CD14-positive monocyte (primary cell): ENCODE measurements around the gene CRIP2. TPM values are rescaled to one million over a fixed set of nuclear protein-coding genes. Genes with fewer than 3 reads are reported as not detected.

Experiments
- DNase-seq, 3 donors: peaks; one replicate each; pipeline ENCODE4 v3.0.0-alpha.2; 2011 to 2022
- H2AFZ ChIP-seq: 2 replicates; pipeline ENCODE4 v1.6.0; 2012; ENCODE audit warnings: mild to moderate bottlenecking, low read depth, low read length, inconsistent platforms; ENCODE audit not compliant: insufficient read depth, poor library complexity, severe bottlenecking
- H3K27ac ChIP-seq, 2 donors: 1 replicate in 1 of 2; 2 replicates in 1 of 2; pipeline ENCODE4 v1.5.1; 2012 to 2013; ENCODE audit warnings: low read length in 2 of 2, control low read depth in 1 of 2, inconsistent platforms in 1 of 2, low read depth in 1 of 2, mild to moderate bottlenecking in 1 of 2
- H3K27me3 ChIP-seq, 2 donors: one replicate each; pipeline versions ENCODE4 v1.6.0 to v1.6.1; 2011 to 2013; ENCODE audit warnings: low read length in 2 of 2; ENCODE audit not compliant: control insufficient read depth in 2 of 2, insufficient read depth in 2 of 2
- H3K36me3 ChIP-seq, 2 donors: replicated peaks in 1 of 2; 1 replicate in 1 of 2; 2 replicates in 1 of 2; pipeline versions ENCODE4 v1.5.1 to v1.6.1; 2012 to 2013; ENCODE audit warnings: low read length in 2 of 2, control low read depth in 1 of 2, inconsistent platforms in 1 of 2, mild to moderate bottlenecking in 1 of 2; ENCODE audit not compliant: insufficient read depth in 2 of 2, control insufficient read depth in 1 of 2
- H3K4me1 ChIP-seq, 2 donors: 1 replicate in 1 of 2; 2 replicates in 1 of 2; pipeline versions ENCODE4 v1.5.1 to v1.6.1; 2012 to 2013; ENCODE audit warnings: low read length in 2 of 2, control low read depth in 1 of 2, inconsistent platforms in 1 of 2, mild to moderate bottlenecking in 1 of 2, moderate library complexity in 1 of 2; ENCODE audit not compliant: insufficient read depth in 2 of 2, control insufficient read depth in 1 of 2
- H3K4me2 ChIP-seq: replicated peaks from 2 replicates; pipeline ENCODE3; 2012; ENCODE audit warnings: low read length, moderate library complexity, mild to moderate bottlenecking; ENCODE audit not compliant: poor library complexity, severe bottlenecking; ENCODE audit errors: extremely low read depth
- H3K4me3 ChIP-seq, 3 experiments: fragments of 200-600 bp in 1 of 3; sonication (generic) in 1 of 3; replicated peaks in 1 of 3; 1 replicate in 2 of 3; 2 replicates in 1 of 3; pipeline ENCODE4 v1.5.1; 2011 to 2013; ENCODE audit warnings: low read length in 3 of 3, mild to moderate bottlenecking in 3 of 3, control low read depth in 2 of 3, low read depth in 2 of 3, inconsistent platforms in 1 of 3, moderate library complexity in 1 of 3
- H3K79me2 ChIP-seq: 2 replicates; pipeline ENCODE4 v1.6.0; 2012; ENCODE audit warnings: mild to moderate bottlenecking, control low read depth, inconsistent platforms, low read length, moderate library complexity; ENCODE audit not compliant: insufficient read depth
- H3K9ac ChIP-seq: 2 replicates; pipeline ENCODE4 v1.6.0; 2017; ENCODE audit warnings: low read length, mild to moderate bottlenecking; ENCODE audit not compliant: insufficient read depth, poor library complexity, severe bottlenecking
- H3K9me3 ChIP-seq, 2 donors: replicated peaks in 1 of 2; 1 replicate in 1 of 2; 2 replicates in 1 of 2; pipeline versions ENCODE4 v1.5.1 to v1.6.1; 2012 to 2013; ENCODE audit warnings: low read length in 2 of 2, control low read depth in 1 of 2; ENCODE audit not compliant: control insufficient read depth in 1 of 2, insufficient read depth in 1 of 2
- H4K20me1 ChIP-seq: 2 replicates; pipeline ENCODE4 v1.6.0; 2012; ENCODE audit warnings: mild to moderate bottlenecking, low read length, control low read depth, moderate library complexity; ENCODE audit not compliant: insufficient read depth
- H3K27ac Mint-ChIP-seq, 7 donors: one replicate each; pipeline ENCODE4 v1.8.0; 2020; ENCODE audit warnings: mild to moderate bottlenecking in 7 of 7, mixed read lengths in 7 of 7, moderate library complexity in 6 of 7, inconsistent platforms in 2 of 7
- H3K27me3 Mint-ChIP-seq, 3 donors: one replicate each; pipeline ENCODE4 v1.8.0; 2021 to 2022; ENCODE audit warnings: low read depth in 3 of 3, mild to moderate bottlenecking in 3 of 3, mixed read lengths in 3 of 3, moderate library complexity in 3 of 3, inconsistent platforms in 1 of 3
- H3K36me3 Mint-ChIP-seq, 2 donors: one replicate each; pipeline ENCODE4 v1.8.0; 2020; ENCODE audit warnings: mixed read lengths in 2 of 2, inconsistent platforms in 1 of 2, mild to moderate bottlenecking in 1 of 2
- H3K4me1 Mint-ChIP-seq: one replicate; pipeline ENCODE4 v1.8.0; 2020; ENCODE audit warnings: mild to moderate bottlenecking, mixed read lengths
- H3K4me3 Mint-ChIP-seq, 2 donors: one replicate each; pipeline ENCODE4 v1.8.0; 2020; ENCODE audit warnings: mild to moderate bottlenecking in 2 of 2, mixed read lengths in 2 of 2, moderate library complexity in 1 of 2
- H3K9me3 Mint-ChIP-seq, 7 donors: one replicate each; pipeline ENCODE4 v1.8.0; 2020 to 2022; ENCODE audit warnings: mixed read lengths in 7 of 7, mild to moderate bottlenecking in 6 of 7, moderate library complexity in 6 of 7, inconsistent platforms in 2 of 7
- WGBS: methylation state at CpG from one replicate; pipeline ENCODE4 v1.1.5; 2013; ENCODE audit warnings: missing lambda C conversion rate; ENCODE audit not compliant: insufficient coverage; 5-methylcytosine and 5-hydroxymethylcytosine counted together
- intact Hi-C, 2 donors: fragments of 100-400 bp; cut with micrococcal nuclease; formaldehyde crosslinking; loops; one replicate each; pipeline versions ENCODE4 v1.15.0 to v1.15.1; 2023
- polyA minus RNA-seq: library from RNA; depleted of rRNA, polyadenylated mRNA; stranded (reverse); fragments of >200 nt; gene quantifications from 2 replicates; pipeline ENCODE4 v1.2.3, GENCODE V29; 2012
- polyA plus RNA-seq, 3 donors: library from polyadenylated mRNA; depleted of rRNA in 1 of 3; unstranded in 2 of 3; stranded (reverse) in 1 of 3; fragments of 300-500 nt in 2 of 3; fragments of >200 nt in 1 of 3; fragmentation: Illumina TruSeq in 2 of 3; gene quantifications; 1 replicate in 2 of 3; 2 replicates in 1 of 3; pipeline ENCODE4 v1.2.3, GENCODE V29; 2012 to 2021
- total RNA-seq, 12 experiments: library from RNA in 1 of 12; stranded (reverse) in 1 of 12; fragments of 120-200 nt in 1 of 12; gene quantifications; one replicate each; pipeline ENCODE4 v1.2.4 and lab custom pipeline; 2013 to 2026; ENCODE audit warnings: mixed read lengths in 6 of 12, inconsistent platforms in 1 of 12
- TF ChIP-seq, protein P1 (sequence below): fragments of 200-600 bp; IDR thresholded peaks from one replicate; pipeline ENCODE4 v1.8.0; 2022; ENCODE audit warnings: antibody characterized with exemption, mild to moderate bottlenecking

The CRIP2 gene, protein sequence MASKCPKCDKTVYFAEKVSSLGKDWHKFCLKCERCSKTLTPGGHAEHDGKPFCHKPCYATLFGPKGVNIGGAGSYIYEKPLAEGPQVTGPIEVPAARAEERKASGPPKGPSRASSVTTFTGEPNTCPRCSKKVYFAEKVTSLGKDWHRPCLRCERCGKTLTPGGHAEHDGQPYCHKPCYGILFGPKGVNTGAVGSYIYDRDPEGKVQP
- total RNA-seq (2013) = 2.4 TPM
- polyA plus RNA-seq = 1 to 10 TPM; 2.1 to 4.0 (median 3.3) TPM
- polyA minus RNA-seq = 1.0 and 1.7 TPM in 2 replicates
- total RNA-seq (lab: John Stamatoyannopoulos, UW) = 0.59 to 18.4 (median 2.0) reads per million in 11 experiments

DNA sequence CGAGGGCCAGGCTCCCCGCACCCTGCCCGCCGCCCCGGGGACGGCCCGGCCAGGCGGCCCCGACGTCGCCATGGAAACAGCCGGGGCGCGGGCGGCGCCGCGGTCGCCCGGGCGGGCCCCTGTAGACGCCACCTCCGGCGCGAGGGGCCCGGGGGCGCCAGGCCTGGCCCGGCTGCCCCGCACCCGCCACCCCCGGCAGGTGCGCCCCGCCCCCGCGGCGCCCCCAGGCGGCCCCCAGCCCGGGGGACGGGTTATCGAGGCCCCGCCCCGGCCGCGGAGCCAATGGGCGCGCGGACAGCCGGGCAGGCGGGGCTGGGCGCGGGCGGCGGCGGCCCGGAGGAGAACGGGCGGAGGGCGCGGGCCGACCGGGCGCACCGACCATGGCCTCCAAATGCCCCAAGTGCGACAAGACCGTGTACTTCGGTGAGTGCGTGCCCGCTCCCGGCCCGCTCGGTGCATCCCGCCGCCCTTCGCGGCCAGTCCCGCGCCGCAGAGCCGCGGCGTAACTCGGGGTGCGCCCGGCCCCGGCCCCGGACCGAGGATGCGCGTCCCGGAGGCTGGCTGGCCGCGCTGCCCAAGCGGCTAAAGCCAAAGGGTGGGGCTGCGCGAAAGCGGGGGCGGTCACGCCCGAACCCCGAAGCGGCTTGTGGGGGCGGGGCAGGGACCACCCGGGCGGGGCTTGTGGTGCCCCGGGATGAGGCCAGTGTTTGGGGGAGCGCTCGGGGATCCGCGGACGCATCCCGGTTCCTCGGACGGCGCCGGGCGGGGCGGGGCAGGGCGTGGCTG, at the start of gene CRIP2:
CRIP2 (plus strand) TSS at position 339 of the 786 bp plus-strand sequence; CDS start at position 381, 42 bp downstream.
- Histone ChIP-seq H3K4me2 (peak within 1 kb of the TSS; percentile 82), H4K20me1 (peaks cover 7% of the 10 kb centered on the region), H3K36me3 (peaks cover 0 to 2% of the 10 kb centered on the region in 2 donors), H3K9me3 (peaks cover 9 to 27% of the 10 kb centered on the region in 2 donors), H3K27me3 (peaks cover 24 to 56% of the 10 kb centered on the region in 2 donors), H3K79me2 (no peaks in the 10 kb centered on the region), H3K4me1 (peaks cover 17 to 33% of the 10 kb centered on the region in 2 donors), H3K27ac (no peak within 1 kb of the TSS), H3K9ac (peak within 1 kb of the TSS; percentile 36), H3K4me3 (peak within 1 kb of the TSS; percentile 22 to 73 (median 24)), H2AFZ (peak within 1 kb of the TSS; percentile 65)
- TF ChIP-seq, protein P1, sequence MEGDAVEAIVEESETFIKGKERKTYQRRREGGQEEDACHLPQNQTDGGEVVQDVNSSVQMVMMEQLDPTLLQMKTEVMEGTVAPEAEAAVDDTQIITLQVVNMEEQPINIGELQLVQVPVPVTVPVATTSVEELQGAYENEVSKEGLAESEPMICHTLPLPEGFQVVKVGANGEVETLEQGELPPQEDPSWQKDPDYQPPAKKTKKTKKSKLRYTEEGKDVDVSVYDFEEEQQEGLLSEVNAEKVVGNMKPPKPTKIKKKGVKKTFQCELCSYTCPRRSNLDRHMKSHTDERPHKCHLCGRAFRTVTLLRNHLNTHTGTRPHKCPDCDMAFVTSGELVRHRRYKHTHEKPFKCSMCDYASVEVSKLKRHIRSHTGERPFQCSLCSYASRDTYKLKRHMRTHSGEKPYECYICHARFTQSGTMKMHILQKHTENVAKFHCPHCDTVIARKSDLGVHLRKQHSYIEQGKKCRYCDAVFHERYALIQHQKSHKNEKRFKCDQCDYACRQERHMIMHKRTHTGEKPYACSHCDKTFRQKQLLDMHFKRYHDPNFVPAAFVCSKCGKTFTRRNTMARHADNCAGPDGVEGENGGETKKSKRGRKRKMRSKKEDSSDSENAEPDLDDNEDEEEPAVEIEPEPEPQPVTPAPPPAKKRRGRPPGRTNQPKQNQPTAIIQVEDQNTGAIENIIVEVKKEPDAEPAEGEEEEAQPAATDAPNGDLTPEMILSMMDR = no peak
- peaks cover 4 to 10% of the 10 kb centered on the region in 2 donors for H3K36me3 Mint-ChIP-seq
- H3K4me3 Mint-ChIP-seq = peak within 1 kb of the TSS; percentile 66 to 81
- H3K9me3 Mint-ChIP-seq = peaks cover 5 to 21% (median 9%) of the 10 kb centered on the region in 7 donors
- peaks cover 16% of the 10 kb centered on the region for H3K4me1 Mint-ChIP-seq
- WGBS = under 1% methylated on average over 117 of the region's 118 CpGs
- H3K27me3 Mint-ChIP-seq = peaks cover 40 to 64% (median 49%) of the 10 kb centered on the region in 3 donors
- DNase-seq = peak in 1 of 3 donors; percentile 26
- H3K27ac Mint-ChIP-seq = peak within 1 kb of the TSS in 1 of 7 donors; percentile 13
- intact Hi-C loops = loop anchor here (2.0 to 5.0 kb wide), 2 partner anchors 14 to 87 kb away; no protein-coding TSS in a partner anchor

DNA sequence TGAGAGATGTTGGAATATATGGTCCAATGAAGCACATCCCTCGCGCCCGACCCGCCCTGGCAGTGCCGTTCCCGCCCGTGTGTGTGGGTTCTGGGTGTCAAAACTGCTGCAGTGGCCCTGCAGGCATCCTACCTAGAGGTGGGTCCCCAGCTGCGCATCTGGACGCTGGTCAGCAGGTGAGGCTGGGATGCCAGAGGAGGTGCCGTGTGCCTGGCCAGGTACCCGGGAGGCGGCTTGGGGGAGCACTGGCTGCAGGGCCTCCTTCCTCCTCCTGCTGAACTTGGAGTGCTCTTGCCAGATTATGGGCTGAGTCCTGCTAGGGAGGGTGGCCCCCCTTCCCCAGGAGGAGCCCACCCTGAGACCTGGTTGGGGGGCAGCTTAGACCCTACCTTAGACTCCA, 49.8 kb upstream of the CRIP2 start:
- H3K9me3 Mint-ChIP-seq = peaks cover 0 to 4% (median 2%) of the 10 kb centered on the region in 7 donors
- Histone ChIP-seq H3K9me3 (peaks cover 0 to 5% of the 10 kb centered on the region in 2 donors), H3K27ac (no peak overlapping the region), H3K36me3 (peaks cover 8 to 21% of the 10 kb centered on the region in 2 donors), H3K4me1 (peaks cover 20 to 25% of the 10 kb centered on the region in 2 donors), H4K20me1 (peaks cover 69% of the 10 kb centered on the region), H3K79me2 (peaks cover 75% of the 10 kb centered on the region), H2AFZ (no peak overlapping the region), H3K9ac (no peak overlapping the region), H3K27me3 (no peaks in the 10 kb centered on the region), H3K4me3 (no peak overlapping the region), H3K4me2 (no peak overlapping the region)
- intact Hi-C loops = no loop called here
- H3K27me3 Mint-ChIP-seq = peaks cover 0 to 4% (median 0%) of the 10 kb centered on the region in 3 donors
- peaks cover 19 to 50% of the 10 kb centered on the region in 2 donors for H3K36me3 Mint-ChIP-seq
- no peak overlapping the region for H3K4me3 Mint-ChIP-seq
- H3K4me1 Mint-ChIP-seq = peaks cover 23% of the 10 kb centered on the region
- WGBS = 97% methylated on average over 9 of the region's 12 CpGs
- no peak overlapping the region for H3K27ac Mint-ChIP-seq
- DNase-seq = no peak
- TF ChIP-seq, protein P1 = no peak
